IPS-11a (cell line): ENCODE results near the gene PDZD7.
A peak's percentile ranks its signal among the peaks of the same experiment; 100 is the strongest.
"Not testable (repeated sequence)": the region's sequence is repeated elsewhere in the genome, so short reads cannot be mapped to it uniquely, and the experiment has no call there.

Source experiments
- H3K4me3 ChIP-seq: one replicate; pipeline ENCODE4 v1.5.1; 2013; ENCODE audit warnings: low read depth, low read length, control low read depth

Gene PDZD7

DNA sequence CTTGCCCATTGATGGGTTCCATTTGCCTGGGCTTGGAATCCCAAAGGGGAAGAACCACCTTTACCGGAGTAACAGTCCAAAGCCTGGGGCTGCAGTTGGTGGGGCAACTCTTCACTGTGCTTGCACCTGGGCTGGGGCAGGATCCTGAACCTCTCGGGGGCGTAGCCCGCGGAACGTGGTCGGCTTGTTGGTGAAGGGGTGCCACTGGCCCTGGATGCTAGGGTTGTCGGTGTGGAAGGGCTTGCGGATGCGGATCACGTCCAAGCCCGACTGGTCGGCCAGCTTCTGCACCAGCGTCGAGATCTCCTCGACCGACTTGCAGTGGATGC, 44.3 kb downstream of the PDZD7 start:
- peak overlapping the region; percentile 98 for H3K4me3 ChIP-seq

DNA sequence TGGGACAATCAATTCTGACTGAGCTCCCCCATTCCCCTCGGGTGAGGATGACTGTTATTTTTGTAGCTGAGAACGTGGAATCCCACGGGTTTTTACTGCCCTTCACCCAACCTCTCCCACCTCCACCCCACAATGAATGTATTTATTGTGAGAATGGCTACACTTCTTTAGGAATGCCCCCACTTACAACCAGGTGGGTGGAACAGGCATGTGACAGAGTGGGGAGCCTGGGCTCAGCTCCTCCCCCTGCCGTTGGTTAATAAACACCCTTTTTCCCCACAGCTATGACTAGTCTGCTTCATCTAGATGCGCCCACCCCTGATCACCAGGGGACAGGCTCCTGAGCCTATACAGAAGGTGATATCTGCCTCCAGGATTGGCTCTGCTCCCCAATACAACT, 45.6 kb downstream of the PDZD7 start:
- no peak overlapping the region for H3K4me3 ChIP-seq

- H3K4me3 ChIP-seq, result no peak overlapping the region
These were observed 46.2 kb downstream of the PDZD7 start for GRCh38 chr10:100984672-100985177.

DNA sequence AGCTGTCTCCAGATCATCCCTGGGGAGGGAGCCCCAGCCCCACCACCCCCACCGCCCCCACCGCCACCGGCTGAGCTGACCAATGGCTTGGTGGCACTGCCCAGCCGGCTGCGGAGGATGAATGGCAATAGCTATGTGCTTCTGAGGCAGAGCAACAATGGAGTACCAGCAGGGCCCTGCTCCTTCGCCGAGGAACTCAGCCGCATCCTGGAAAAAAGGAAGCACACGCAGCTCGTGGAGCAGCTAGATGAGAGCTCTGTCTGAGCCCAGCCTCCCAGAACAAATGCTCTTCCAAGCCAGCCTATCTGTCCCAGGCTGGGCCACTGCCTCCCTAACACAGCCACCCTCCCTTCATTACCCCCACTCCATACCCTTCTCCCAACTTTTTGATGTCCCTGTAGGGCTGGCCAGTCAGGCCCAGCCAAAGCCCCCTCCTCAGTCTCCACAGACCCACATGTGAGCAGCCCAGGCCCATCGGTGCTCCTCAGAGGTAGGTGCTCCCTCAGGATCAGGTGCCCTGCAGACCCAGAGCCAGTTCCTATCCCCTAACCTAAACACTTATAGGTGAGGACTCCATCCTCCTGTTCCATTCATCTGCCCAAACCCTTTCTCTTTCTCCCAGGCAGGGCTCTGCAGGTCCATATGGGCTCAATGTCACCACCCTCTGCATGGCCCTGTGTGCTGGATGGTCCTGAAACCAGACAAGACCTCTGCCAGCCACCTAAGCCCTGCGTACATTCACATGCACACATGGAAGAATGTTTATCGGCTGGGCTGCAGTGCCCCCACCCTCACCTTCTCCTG, 46.9 kb downstream of the PDZD7 start:
- no peak overlapping the region for H3K4me3 ChIP-seq

DNA sequence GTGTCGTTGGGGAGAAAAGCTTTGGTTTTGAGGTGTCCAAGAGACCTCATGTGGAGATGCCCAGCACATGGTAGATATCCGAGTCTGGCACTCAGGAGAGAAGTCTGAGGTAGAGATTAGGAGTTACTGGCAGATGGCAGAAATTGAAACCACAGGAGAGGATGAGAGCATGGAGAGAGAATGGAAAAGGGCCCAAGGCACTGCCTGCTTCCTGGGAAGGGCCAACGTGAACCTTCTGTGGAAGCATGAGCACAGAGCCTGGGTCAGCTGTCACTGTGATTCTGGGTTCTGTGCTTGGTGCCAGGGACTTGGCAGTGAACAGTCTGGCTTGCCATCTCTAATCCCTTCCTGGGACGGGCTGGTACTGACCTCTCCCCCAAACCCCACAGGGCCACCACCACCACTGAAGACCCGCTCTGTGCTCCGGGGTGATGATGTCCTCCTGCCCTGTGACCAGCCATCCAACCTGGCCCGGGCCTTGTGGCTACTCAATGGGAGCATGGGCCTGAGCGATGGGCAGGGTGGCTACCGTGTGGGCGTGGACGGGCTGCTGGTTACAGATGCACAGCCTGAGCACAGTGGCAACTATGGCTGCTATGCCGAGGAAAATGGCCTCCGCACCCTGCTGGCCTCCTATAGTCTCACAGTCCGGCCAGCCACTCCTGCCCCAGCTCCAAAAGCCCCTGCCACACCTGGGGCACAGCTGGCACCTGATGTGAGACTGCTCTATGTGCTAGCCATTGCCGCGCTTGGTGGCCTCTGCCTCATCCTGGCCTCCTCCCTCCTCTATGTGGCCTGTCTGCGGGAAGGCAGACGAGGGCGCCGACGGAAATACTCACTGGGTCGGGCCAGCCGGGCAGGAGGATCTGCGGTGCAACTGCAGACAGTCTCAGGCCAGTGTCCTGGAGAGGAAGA, 47.8 kb downstream of the PDZD7 start:
- no peak overlapping the region for H3K4me3 ChIP-seq

- H3K4me3 ChIP-seq, result no peak overlapping the region
These were observed 49.7 kb downstream of the PDZD7 start for GRCh38 chr10:100981178-100981772.

GRCh38 chr10:100980711-100981110, 50.2 kb downstream of the PDZD7 start:
- no peak overlapping the region for H3K4me3 ChIP-seq

DNA sequence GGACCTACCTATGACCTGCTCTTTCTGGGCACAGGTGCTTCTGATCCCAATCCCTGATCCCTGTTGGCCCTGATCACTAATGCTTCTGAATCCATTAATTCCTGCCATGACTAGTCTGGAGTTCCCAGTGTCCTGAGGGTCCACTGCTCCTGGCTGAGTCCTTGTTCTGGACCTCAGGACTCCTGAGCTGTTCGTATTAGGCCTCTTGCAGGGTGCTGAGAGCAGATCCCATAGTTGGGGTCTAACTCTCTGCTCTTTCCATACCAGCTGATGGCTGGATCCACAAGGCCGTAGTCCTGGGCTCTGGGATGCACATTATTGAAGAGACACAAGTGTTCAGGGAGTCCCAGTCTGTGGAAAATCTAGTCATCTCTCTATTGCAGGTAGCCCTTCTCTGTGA, 50.6 kb downstream of the PDZD7 start:
- no peak overlapping the region for H3K4me3 ChIP-seq

GRCh38 chr10:100979791-100980272, 51.1 kb downstream of the PDZD7 start:
- H3K4me3 ChIP-seq, result no peak overlapping the region

DNA sequence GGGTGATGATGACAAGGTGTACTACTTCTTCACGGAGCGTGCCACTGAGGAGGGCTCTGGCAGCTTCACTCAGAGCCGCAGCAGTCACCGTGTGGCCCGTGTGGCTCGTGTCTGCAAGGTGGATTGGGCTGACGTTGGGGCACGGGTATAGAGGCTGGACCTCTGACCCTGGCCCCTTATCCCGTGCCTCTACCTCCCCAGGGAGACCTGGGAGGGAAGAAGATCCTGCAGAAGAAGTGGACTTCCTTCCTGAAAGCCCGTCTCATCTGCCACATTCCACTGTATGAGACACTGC, 52.1 kb downstream of the PDZD7 start:
- H3K4me3 ChIP-seq, result no peak overlapping the region

DNA sequence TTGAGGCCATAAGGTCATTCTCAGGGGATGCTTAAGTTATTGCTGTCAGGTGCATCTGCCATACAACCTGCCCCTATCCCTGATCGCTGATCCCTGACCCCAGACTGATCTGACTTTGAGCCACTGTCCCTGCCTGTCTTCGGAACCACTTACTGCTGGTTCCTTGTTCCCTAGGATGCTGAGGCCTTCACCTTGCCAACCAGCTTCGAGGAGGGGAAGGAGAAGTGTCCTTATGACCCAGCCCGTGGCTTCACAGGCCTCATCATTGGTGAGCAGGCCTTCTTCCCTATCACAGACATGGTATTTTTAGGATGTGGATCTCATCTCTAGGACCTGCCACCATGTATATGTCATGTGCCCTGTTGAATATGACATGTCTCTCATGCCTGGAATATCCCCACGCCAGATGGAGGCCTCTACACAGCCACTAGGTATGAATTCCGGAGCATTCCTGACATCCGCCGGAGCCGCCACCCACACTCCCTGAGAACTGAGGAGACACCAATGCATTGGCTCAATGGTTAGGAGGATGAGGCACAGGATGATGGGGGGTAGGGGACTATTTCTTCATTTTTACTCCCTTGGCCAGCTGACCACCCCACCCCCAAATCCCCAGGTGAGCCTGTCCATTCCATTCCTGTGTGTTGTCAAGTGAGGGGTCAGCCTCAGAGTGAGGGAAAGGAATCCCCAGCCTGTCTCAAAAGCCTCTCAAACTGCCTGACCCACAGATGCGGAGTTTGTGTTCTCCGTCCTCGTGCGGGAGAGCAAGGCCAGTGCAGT, 52.6 kb downstream of the PDZD7 start:
- H3K4me3 ChIP-seq, result no peak overlapping the region

- H3K4me3 ChIP-seq, result no peak overlapping the region
These were observed 53.5 kb downstream of the PDZD7 start for GRCh38 chr10:100977436-100977835.

- H3K4me3 ChIP-seq, result no peak overlapping the region
These were observed 54.0 kb downstream of the PDZD7 start for GRCh38 chr10:100976906-100977305.

DNA sequence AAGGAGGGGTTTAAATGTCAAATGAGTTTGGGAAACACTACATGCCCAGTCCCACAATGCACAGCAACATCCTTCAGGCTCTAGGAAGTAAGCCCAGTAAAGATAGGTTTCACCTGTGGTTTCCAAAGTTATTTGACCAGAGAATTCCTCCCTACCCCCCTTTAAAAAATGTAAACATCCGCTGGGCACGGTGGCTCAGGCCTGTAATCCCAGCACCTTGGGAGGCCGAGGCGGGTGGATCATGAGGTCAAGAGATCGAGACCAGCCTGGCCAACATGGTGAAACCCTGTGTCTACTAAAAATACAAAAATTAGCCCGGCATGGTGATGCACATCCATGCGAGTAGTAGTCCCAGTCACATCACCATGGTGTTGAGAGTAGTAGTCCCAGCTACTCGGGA, 55.5 kb downstream of the PDZD7 start:
- H3K4me3 ChIP-seq, result not testable (repeated sequence)

DNA sequence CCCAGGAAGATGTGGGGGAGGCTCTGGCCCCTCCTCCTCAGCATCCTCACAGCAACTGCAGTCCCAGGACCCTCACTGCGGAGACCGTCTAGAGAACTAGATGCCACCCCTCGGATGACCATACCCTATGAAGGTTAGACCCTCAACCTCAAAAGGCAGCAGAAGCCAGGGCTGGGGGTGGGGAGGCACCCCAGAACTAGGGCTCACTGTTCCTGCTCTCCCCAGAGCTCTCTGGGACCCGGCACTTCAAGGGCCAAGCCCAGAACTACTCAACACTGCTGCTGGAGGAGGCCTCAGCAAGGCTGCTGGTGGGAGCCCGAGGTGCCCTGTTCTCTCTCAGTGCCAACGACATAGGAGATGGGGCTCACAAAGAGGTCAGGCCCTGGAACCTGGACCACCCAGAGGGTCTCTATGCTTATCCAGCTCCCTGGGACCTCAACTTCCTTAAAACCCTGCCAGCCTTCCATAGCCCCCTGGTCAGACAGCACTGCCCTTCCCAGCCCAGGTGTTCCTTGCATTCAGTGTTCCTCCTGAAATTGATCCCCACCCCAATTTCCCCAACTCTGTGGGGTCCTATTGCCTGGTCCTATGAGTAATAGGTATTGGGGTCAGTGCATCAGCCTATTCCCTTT, 57.9 kb downstream of the PDZD7 start:
- no peak overlapping the region for H3K4me3 ChIP-seq

- H3K4me3 ChIP-seq, result no peak overlapping the region
These were observed 58.6 kb downstream of the PDZD7 start for GRCh38 chr10:100972115-100972903.

GRCh38 chr10:100970914-100971811, 59.8 kb downstream of the PDZD7 start:
- H3K4me3 ChIP-seq, result no peak overlapping the region

- peak overlapping the region; percentile 36 for H3K4me3 ChIP-seq
These were observed 60.6 kb downstream of the PDZD7 start for GRCh38 chr10:100970076-100970913.
